Stimulated activated CD4-positive, alpha-beta T cell treated with anti-CD3 and anti-CD28 coated beads, Interleukin-2, amount 100 ng/mL, for 4 hours (primary cell): ENCODE results near the gene PNKP.

Experiments
- DNase-seq: peaks from one replicate; pipeline ENCODE4 v3.0.0-alpha.2; 2020; ENCODE audit warnings: low read depth

The PNKP gene

GRCh38 chr19:49866933-49867782 lies at the start of gene PNKP:
Gene PNKP (minus strand): TSS chr19:49867576. CDS start chr19:49867204, 372 bp downstream.
- DNase-seq, result peak; percentile 88

- DNase-seq, result no peak
These were observed 47.9 kb upstream of the PNKP start for GRCh38 chr19:49915271-49915670.

GRCh38 chr19:49913720-49914119 lies 46.3 kb upstream of the PNKP start:
- no peak for DNase-seq

DNA sequence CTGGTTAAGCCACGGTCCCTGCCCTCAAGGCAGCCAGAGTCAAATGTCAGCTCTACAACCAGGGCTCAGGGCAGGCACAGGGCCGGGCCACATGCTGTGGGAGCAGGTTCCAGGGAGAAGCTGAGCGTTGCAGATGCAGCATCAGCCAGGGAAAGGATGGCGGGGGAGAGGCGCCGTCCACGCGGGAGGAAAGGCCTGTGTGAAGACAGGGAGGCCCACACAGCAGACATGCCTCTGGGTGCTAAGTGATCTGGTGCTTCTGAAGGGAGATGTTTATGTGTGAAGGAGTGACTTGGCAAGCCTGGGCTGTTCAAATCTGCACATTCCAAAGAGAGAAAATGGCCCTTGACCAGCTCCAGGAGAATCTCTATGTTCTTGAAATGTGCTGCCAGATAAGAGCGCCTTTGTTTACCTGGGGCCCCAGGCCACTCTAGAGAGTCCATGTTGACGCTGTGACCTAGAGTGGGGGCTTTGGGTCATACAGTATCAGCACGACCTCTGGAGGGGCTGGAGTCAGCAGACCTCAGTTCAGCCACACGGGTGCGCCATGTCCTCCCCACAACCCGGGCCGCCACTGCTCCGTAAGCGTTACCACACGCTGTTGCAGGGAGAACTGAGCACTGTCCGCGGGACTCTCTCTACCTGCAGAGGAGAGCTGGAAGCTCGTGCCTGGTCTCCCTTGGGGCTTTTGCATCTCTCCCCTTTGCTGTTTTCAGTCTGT lies 45.7 kb upstream of the PNKP start:
- no peak for DNase-seq

- no peak for DNase-seq
These were observed 44.2 kb upstream of the PNKP start for GRCh38 chr19:49911381-49912145.

DNA sequence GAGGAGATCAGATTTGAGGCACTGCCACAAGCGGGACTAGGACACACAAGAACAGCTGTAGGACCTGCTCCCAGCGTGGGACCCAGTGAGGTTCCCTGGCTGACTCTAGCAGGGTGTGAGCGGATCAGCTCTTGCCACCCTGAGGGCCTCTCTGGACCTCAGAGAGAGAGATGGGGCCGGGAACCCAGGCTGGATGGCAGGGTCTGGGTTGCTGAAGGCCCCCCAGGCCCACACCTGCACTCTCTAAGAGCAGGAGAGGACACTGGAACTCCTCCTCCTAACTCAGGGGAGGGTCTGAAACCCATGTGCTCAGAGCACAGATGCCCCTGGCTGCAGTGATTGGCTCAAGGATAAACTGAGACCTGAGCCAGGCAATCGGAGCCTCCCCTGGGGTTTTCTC lies 42.8 kb upstream of the PNKP start:
- no peak for DNase-seq

GRCh38 chr19:49908480-49909420 lies 41.4 kb upstream of the PNKP start:
- DNase-seq, result no peak

- DNase-seq, result no peak
These were observed 40.5 kb upstream of the PNKP start for GRCh38 chr19:49907745-49908446.

DNA sequence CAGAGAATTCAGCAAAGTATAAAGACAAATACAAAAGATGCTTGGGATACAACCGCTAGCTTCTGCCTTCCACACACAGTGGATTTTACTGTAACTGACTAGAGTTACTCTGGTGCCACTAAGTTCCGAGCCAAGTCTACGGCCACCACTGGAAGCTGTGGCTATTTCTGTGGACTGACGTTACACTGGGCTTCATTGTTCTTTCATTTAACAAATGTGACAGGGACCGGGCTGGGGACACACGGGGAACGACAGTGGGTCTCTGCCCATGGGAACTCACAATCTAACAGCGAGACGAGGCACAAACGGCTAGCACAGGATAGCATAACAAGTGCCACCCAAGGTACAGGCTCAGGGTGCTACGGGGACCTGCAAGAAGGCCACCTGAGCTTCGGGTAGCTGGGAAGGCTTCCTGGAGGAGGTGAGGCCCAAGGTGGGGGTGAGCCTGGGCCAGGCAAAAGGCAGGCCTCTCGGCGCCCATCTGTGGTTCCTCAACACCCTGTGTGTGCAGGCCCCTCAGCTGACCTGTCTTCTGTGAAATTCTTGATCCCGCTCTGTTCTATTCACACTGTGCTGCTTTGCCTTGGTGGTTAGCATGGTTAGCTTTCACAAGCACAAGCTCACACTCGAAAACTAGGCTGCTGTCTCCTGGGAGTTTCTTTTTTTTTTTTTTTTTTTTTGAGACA lies 39.6 kb upstream of the PNKP start:
- no peak for DNase-seq

- no peak for DNase-seq
These were observed 36.8 kb upstream of the PNKP start for GRCh38 chr19:49904136-49904535.

GRCh38 chr19:49896863-49897621 lies 29.7 kb upstream of the PNKP start, which contains the start of gene IL4I1:
Gene IL4I1 (minus strand): TSS chr19:49896887. CDS start chr19:49896160, 727 bp downstream.
- peak; percentile 49 for DNase-seq

DNA sequence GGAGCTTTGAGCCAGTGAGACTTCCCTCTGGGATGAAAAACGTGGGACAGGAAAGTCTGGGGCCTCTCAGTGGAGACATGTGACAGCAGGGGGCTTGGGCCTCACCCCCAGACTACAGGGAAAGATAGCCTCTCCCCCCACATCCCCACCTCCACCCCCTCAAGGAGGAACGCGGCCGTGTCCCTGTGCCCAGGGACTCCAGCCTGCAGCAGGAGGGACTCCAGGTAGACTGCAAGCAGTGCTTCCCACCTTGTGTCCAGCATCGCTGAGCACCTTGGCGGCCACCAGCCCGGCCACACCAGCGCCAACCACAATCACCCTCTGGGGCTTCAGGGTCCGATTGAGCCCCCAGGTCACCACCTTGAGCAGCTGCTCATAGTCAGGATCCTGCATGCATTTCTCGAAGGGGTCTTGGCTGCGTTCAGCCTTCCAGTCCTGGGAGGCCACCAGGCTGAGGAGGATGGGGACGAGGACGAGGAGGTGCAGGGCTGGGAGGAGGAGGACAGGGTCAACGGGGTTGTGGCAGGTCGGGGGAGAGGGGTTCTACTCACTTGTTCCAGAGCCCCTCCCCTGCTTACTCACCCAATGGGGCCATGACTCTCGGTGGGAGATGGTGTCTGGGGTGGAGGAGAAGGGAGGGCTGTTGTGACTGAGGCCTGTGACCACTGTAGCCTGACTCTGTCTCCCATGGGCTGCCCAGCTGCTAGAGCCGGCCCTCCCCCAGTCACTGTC lies 28.4 kb upstream of the PNKP start:
- DNase-seq, result no peak

- DNase-seq, result no peak
These were observed 27.6 kb upstream of the PNKP start for GRCh38 chr19:49894879-49895565.

DNA sequence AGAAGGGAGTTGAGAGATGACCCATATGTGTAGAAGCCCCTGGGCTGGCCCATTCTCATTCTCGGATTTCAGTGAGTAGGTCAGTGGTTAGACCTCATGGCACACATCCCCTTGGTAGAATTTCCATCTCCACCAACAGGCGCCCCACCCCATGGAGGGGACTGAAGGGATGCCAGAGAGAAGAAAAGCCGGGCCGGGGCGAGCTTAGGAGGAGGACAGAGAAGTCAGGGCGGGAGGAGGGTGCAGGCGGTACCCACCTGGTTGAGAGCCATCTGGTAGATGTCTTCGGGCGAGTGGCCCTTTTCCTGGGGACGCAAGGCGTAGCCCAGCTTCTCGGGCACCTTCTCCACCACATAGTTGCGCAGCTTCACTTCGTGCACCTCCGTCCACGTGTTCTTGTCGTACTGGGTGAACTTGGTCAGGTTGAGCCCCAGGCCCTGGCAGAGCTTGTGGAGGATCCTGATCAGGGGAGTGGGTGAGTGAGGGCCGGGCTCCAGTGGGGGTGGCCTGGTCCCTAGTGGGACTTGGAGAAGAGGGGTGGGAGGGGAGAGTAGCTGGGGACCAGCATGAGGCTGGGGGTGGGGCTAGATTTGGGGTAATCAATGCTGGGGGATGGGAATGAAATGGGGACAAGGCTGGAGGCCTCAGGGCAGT lies 26.8 kb upstream of the PNKP start:
- no peak for DNase-seq

- no peak for DNase-seq
These were observed 25.3 kb upstream of the PNKP start for GRCh38 chr19:49892716-49893115.

DNA sequence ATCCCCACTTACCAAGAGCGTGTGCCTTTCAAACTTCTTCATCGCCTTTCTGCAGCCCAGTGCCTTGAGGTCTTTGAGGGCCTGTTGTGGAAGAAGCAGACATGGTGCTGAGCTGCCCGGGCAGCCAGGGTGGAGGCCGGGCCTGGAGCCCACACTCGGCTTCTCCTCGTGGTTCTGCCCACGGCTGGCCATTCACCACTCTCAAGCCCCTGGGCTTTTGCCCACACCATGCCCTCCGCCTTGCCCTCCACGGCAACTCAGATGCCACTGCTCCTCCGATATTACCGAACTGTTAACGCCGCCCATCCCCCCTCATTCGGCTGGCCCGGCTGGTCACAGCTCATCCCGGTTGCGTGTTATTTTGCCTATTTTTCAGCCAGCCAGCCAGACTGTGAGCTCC lies 24.0 kb upstream of the PNKP start:
- no peak for DNase-seq
